ENCODE data around the gene MAP4K3.
"Not testable (repeated sequence)": the region's sequence is repeated elsewhere in the genome, so short reads cannot be mapped to it uniquely, and the experiment has no call there.

MAP4K3 gene

GRCh38 chr2:39300044-39300978 lies 136.8 kb downstream of the MAP4K3 start:
- DNase-seq: no peak

- DNase-seq: peak; percentile 85
Measured at GRCh38 chr2:39290433-39290832, 146.7 kb downstream of the MAP4K3 start.

GRCh38 chr2:39289609-39290008 lies 147.5 kb downstream of the MAP4K3 start:
- DNase-seq: no peak

- no peak for DNase-seq
Measured at GRCh38 chr2:39283561-39283960, 153.5 kb downstream of the MAP4K3 start.

- no peak for DNase-seq
Measured at GRCh38 chr2:39281391-39281790, 155.7 kb downstream of the MAP4K3 start.

- no peak for DNase-seq
Measured at GRCh38 chr2:39275016-39275415, 162.1 kb downstream of the MAP4K3 start.

GRCh38 chr2:39269941-39270340 lies 167.1 kb downstream of the MAP4K3 start:
- DNase-seq: no peak

GRCh38 chr2:39266916-39267434 lies 170.1 kb downstream of the MAP4K3 start:
- no peak for DNase-seq

- no peak for DNase-seq
Measured at GRCh38 chr2:39266139-39266805, 170.8 kb downstream of the MAP4K3 start.

GRCh38 chr2:39265315-39265714 lies 171.8 kb downstream of the MAP4K3 start:
- no peak for DNase-seq

- no peak for DNase-seq
Measured at GRCh38 chr2:39264733-39265132, 172.4 kb downstream of the MAP4K3 start.

GRCh38 chr2:39260087-39260486 lies 177.0 kb downstream of the MAP4K3 start:
- no peak for DNase-seq

- DNase-seq: no peak
Measured at GRCh38 chr2:39256040-39256439, 181.0 kb downstream of the MAP4K3 start.

GRCh38 chr2:39252888-39253518 lies 184.1 kb downstream of the MAP4K3 start:
- DNase-seq: no peak

- no peak for DNase-seq
Measured at GRCh38 chr2:39247512-39248043, 189.5 kb downstream of the MAP4K3 start.

GRCh38 chr2:39246382-39246980 lies 190.6 kb downstream of the MAP4K3 start:
- DNase-seq: no peak

GRCh38 chr2:39244963-39245625 lies 192.0 kb downstream of the MAP4K3 start:
- not testable (repeated sequence) for DNase-seq

- DNase-seq: not testable (repeated sequence)
Measured at GRCh38 chr2:39244241-39244862, 192.7 kb downstream of the MAP4K3 start.

- DNase-seq: no peak
Measured at GRCh38 chr2:39243469-39244123, 193.5 kb downstream of the MAP4K3 start, which contains the start of gene CDKL4. CDKL4 (minus strand) TSS chr2:39243970.

- no peak for DNase-seq
Measured at GRCh38 chr2:39241588-39241987, 195.5 kb downstream of the MAP4K3 start.

- DNase-seq: no peak
Measured at GRCh38 chr2:39240758-39241157, 196.3 kb downstream of the MAP4K3 start.
